Raji (cell line): ENCODE results near the gene TSC22D4.
A peak's percentile ranks its signal among the peaks of the same experiment; 100 is the strongest.

Experiments
- POLR2A ChIP-seq: IDR thresholded peaks from 2 replicates; pipeline ENCODE4 v1.6.1; 2011; ENCODE audit warnings: low read depth, low read length, control low read depth; ENCODE audit not compliant: insufficient read depth

Gene TSC22D4

GRCh38 chr7:100478958-100479660, at the start of gene TSC22D4:
TSS of gene TSC22D4 (minus strand) at chr7:100479214. CDS start at chr7:100478038, 1,176 bp downstream.
- peak; percentile 93 for TF ChIP-seq POLR2A

GRCh38 chr7:100521076-100521475, 42.1 kb upstream of the TSC22D4 start:
- no peak for TF ChIP-seq POLR2A

GRCh38 chr7:100520138-100520537, 41.1 kb upstream of the TSC22D4 start:
- no peak for TF ChIP-seq POLR2A

GRCh38 chr7:100519580-100519979, 40.6 kb upstream of the TSC22D4 start:
- TF ChIP-seq POLR2A = no peak

GRCh38 chr7:100517305-100517704, 38.3 kb upstream of the TSC22D4 start:
- TF ChIP-seq POLR2A = no peak

- TF ChIP-seq POLR2A = no peak
Observed at GRCh38 chr7:100516135-100516812, 37.3 kb upstream of the TSC22D4 start.

- TF ChIP-seq POLR2A = no peak
Observed at GRCh38 chr7:100515072-100515532, 36.1 kb upstream of the TSC22D4 start.

- no peak for TF ChIP-seq POLR2A
Observed at GRCh38 chr7:100513212-100513810, 34.3 kb upstream of the TSC22D4 start.

- TF ChIP-seq POLR2A = no peak
Observed at GRCh38 chr7:100510437-100511239, 31.6 kb upstream of the TSC22D4 start.

- TF ChIP-seq POLR2A = no peak
Observed at GRCh38 chr7:100509231-100509630, 30.2 kb upstream of the TSC22D4 start.

- TF ChIP-seq POLR2A = no peak
Observed at GRCh38 chr7:100506356-100506923, 27.4 kb upstream of the TSC22D4 start.

- no peak for TF ChIP-seq POLR2A
Observed at GRCh38 chr7:100504887-100505611, 26.0 kb upstream of the TSC22D4 start.

- TF ChIP-seq POLR2A = no peak
Observed at GRCh38 chr7:100496509-100496908, 17.5 kb upstream of the TSC22D4 start.

GRCh38 chr7:100493476-100494264, 14.7 kb upstream of the TSC22D4 start:
- TF ChIP-seq POLR2A = no peak
